ENCODE data around the gene DCLK1. TPM values are rescaled to one million over a fixed set of nuclear protein-coding genes. Genes with fewer than 3 reads are reported as not detected.
A peak's percentile ranks its signal among the peaks of the same experiment; 100 is the strongest.

DCLK1 gene
- total RNA-seq, 1 donor from 2014 or later, result 22.6 TPM

DNA sequence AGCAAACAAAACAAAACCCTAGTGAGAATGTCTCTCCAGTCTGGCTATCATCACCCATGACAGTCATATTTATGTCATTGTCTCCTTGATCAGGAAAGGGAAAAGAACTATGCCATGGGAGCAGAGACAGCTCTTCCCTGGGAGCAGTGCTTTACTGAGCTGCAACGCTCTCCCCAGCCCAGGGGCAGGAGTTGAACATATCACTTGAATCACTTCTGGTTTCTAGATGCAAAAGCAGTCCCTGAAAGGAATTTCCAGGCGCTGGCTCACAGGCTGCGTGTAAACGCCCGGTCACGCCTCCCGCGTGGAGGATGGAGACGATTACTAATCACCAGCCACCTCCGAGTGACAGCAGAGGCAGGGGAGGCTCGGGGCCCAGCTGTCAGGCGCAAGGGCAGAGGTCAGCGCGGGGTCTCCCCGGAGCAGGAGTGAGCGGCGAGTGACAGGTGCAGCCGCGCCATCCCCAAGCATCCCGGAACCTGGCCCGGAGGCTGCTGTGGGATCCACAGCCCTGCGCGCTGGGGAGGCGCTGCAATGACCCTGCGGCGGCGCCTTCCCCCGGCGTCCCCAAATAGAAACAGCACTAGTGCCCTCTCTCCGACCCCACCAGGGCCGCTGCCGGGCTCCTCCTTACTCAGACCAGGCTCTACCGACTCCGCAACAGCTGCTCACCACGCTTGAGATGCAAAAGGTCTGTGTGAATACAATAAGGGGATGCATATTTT is 23.5 kb upstream of the DCLK1 start:
- DNase-seq (ENCODE audit: low spot score in 2 of 2), result no peak
- TF ChIP-seq, protein P1, sequence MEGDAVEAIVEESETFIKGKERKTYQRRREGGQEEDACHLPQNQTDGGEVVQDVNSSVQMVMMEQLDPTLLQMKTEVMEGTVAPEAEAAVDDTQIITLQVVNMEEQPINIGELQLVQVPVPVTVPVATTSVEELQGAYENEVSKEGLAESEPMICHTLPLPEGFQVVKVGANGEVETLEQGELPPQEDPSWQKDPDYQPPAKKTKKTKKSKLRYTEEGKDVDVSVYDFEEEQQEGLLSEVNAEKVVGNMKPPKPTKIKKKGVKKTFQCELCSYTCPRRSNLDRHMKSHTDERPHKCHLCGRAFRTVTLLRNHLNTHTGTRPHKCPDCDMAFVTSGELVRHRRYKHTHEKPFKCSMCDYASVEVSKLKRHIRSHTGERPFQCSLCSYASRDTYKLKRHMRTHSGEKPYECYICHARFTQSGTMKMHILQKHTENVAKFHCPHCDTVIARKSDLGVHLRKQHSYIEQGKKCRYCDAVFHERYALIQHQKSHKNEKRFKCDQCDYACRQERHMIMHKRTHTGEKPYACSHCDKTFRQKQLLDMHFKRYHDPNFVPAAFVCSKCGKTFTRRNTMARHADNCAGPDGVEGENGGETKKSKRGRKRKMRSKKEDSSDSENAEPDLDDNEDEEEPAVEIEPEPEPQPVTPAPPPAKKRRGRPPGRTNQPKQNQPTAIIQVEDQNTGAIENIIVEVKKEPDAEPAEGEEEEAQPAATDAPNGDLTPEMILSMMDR (IDR thresholded peaks at IDR 0.05), result no peak
- H3K9me3 ChIP-seq, result no peaks in the 10 kb centered on the region
- intact Hi-C loops (cut with DNase I), result no loop called here
- H3K4me1 ChIP-seq, result no peaks in the 10 kb centered on the region
- H3K27ac ChIP-seq, result no peak overlapping the region
- no peaks in the 10 kb centered on the region for H3K36me3 ChIP-seq
- H3K4me3 ChIP-seq, result peak overlapping the region; percentile 7 to 44
- no peaks in the 10 kb centered on the region for H3K27me3 ChIP-seq

DNA sequence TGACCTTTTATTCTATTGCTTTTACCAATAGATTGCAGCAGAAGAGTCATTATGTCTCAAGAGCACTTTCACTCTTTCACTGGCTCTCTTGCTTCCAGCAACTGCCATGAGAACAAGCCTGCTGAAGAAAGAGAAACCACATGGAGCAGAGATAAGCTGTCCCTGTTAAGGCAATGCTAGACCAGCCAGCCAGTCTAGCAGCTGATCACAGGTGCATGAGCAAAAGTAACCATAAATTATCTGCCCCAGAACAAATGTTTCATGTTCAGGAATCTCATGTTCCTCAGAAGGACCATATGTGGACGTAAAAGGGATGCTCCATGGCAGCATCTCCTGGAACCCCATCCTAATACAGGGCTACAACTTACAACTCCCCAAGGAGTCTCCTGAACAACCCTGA is 20.4 kb upstream of the DCLK1 start:
- no peaks in the 10 kb centered on the region for H3K27me3 ChIP-seq
- H3K9me3 ChIP-seq, result no peaks in the 10 kb centered on the region
- DNase-seq (ENCODE audit: low spot score in 2 of 2), result no peak
- intact Hi-C loops (cut with DNase I), result no loop called here
- H3K4me3 ChIP-seq, result no peak overlapping the region
- TF ChIP-seq, protein P1 (IDR thresholded peaks at IDR 0.05), result no peak
- no peak overlapping the region for H3K27ac ChIP-seq
- no peaks in the 10 kb centered on the region for H3K36me3 ChIP-seq
- no peaks in the 10 kb centered on the region for H3K4me1 ChIP-seq

DNA sequence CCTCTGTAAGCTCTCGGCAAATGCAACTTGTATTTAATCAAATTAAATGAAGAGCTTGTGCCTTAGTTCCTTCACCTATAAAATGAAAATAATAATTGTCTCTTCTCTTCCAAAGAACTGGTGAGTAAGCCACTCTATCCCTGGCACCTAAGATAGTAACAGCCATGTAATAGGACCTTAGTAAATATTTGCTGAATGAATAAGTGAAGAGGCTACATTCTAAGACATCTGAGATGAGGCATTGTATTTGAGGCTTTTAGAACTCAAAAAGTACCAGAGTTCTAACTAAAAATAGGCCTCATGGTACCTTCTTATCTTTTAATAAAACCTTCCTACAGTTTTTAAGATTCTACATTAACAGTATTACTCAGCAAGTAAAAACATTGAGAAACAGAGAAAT is 17.3 kb upstream of the DCLK1 start:
- TF ChIP-seq, protein P1 (IDR thresholded peaks at IDR 0.05), result no peak
- Histone ChIP-seq H3K27me3 (no peaks in the 10 kb centered on the region), H3K27ac (no peak overlapping the region), H3K4me1 (no peaks in the 10 kb centered on the region), H3K9me3 (peaks cover 0 to 5% of the 10 kb centered on the region in 2 donors), H3K4me3 (no peak overlapping the region), H3K36me3 (no peaks in the 10 kb centered on the region)
- intact Hi-C loops (cut with DNase I), result no loop called here
- DNase-seq (ENCODE audit: low spot score in 2 of 2), result no peak

DNA sequence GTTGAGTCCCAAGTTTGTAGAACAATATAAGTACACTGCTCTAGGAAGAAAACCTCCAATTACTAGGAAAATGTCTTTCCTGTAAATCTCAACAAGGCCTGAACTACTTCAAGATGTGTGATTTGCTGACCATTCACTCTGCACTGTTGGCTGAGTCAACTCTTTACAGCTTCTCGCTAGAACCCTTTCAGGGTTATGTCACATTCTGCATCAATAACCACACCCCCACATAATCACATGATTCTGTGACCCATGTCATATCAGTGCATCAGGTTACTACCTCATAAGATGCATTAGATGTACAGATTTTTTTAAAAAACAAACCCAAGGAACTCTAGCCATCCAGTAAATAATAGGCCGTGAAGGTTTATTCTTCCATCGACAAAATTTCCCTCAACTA is 16.1 kb upstream of the DCLK1 start:
- Histone ChIP-seq H3K4me3 (no peak overlapping the region), H3K36me3 (no peaks in the 10 kb centered on the region), H3K27ac (no peak overlapping the region), H3K9me3 (peaks cover 0 to 5% of the 10 kb centered on the region in 2 donors), H3K4me1 (no peaks in the 10 kb centered on the region), H3K27me3 (no peaks in the 10 kb centered on the region)
- no peak for DNase-seq (ENCODE audit: low spot score in 2 of 2)
- TF ChIP-seq, protein P1 (IDR thresholded peaks at IDR 0.05), result no peak
- intact Hi-C loops (cut with DNase I), result no loop called here

DNA sequence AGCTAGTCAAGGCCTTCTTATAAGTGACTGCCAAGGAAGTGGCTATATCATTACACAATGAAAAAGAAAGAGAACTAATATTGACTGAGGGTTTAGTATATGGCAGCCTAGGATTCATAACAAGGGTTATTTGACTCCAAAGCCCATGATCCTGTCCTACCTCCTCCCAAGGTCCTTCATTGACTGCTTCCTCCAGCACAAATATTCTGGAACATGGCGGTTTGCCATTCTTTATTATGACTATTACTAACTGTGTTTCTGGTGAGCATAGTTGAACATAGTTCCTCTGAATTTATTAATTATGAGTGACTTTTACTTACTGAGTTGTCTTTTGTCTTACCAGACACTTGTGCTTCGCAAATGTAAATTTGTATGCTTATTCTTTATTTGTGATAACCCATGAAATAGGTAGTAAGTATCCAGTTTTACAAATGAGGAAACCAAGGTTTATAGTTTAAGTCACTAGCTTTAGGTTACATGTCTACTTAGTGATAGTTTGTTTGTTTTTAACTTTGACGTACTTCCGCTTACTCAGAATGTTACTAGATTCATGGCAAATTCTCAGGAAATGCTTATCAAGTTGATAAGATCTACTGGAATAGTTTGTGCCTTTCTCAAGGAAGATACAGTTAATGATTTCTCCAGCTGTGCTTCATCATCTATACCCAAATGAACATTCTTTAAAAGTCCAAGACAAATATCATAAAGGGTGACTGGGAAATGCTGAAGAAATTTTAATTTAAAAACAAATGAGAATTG is 15.5 kb upstream of the DCLK1 start:
- no peaks in the 10 kb centered on the region for H3K4me1 ChIP-seq
- H3K27ac ChIP-seq, result no peak overlapping the region
- peaks cover 0 to 5% of the 10 kb centered on the region in 2 donors for H3K9me3 ChIP-seq
- TF ChIP-seq, protein P1 (IDR thresholded peaks at IDR 0.05), result no peak
- H3K27me3 ChIP-seq, result no peaks in the 10 kb centered on the region
- intact Hi-C loops (cut with DNase I), result no loop called here
- DNase-seq (ENCODE audit: low spot score in 2 of 2), result no peak
- no peaks in the 10 kb centered on the region for H3K36me3 ChIP-seq
- H3K4me3 ChIP-seq, result no peak overlapping the region

All from ascending aorta (tissue), 2 donors.